ENCODE results near the gene INPP4A.

DNA sequence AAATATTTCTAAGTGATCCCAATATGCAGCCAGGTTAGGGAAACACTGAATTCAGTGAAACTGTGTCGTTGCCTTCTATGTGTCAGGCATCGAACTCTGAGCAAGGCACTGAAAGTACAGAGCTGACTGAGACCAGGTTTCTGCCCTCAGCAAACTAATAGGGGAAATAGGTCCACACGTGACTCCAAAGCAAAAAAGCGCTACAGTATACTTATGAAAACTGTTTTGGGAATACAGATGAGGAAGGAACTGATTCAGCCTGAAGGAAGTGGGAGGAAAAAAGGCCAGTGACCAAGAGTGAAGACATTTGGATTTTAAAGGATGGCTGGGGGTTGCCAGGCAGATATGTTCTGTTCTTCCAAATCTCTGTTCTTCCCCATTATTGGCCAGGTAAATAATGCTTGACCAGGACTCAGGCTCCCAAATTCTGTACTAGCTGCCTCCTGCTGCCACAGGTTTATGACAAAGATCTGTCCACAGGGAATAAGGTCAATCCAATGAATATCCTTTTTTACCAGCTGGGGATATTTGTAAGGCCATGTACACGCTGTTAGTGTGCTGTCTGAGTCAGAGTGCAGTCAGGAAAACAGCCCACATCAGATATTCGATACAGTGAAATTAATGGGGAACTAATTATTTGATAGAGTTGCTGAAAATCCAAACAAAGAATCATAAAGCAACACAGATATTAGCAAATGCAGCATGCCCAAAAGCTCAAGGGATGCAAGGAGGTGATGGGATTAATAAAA lies 24.5 kb upstream of the INPP4A start:
- TF ChIP-seq EZH2 (IDR thresholded peaks at IDR 0.05; ENCODE audit: low read length), result no peak
- TF ChIP-seq, protein P1, sequence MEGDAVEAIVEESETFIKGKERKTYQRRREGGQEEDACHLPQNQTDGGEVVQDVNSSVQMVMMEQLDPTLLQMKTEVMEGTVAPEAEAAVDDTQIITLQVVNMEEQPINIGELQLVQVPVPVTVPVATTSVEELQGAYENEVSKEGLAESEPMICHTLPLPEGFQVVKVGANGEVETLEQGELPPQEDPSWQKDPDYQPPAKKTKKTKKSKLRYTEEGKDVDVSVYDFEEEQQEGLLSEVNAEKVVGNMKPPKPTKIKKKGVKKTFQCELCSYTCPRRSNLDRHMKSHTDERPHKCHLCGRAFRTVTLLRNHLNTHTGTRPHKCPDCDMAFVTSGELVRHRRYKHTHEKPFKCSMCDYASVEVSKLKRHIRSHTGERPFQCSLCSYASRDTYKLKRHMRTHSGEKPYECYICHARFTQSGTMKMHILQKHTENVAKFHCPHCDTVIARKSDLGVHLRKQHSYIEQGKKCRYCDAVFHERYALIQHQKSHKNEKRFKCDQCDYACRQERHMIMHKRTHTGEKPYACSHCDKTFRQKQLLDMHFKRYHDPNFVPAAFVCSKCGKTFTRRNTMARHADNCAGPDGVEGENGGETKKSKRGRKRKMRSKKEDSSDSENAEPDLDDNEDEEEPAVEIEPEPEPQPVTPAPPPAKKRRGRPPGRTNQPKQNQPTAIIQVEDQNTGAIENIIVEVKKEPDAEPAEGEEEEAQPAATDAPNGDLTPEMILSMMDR (optimal IDR thresholded peaks at IDR 0.05 in 1 of 3, IDR thresholded peaks at IDR 0.05 in 1 of 3, conservative IDR thresholded peaks at IDR 0.05 in 1 of 3; ENCODE audit: extremely low read depth in 1 of 3, insufficient read depth in 2 of 3, low read length in 3 of 3), result no peak
